HCT116 (cell line): ENCODE results near the gene MDFIC. TPM values are rescaled to one million over a fixed set of nuclear protein-coding genes. Genes with fewer than 3 reads are reported as not detected.

ENCODE experiments used
- ATAC-seq: fragments of 200-7000 bp; cut with Tn5 transposase; 2 replicates; pipeline ENCODE4 v1.9.1; 2020; ENCODE audit warnings: mild to moderate bottlenecking, moderate library complexity
- BruUV-seq: library from RNA; stranded (reverse); fragments of 400-500 nt; replicated peaks from 2 replicates; lab custom pipeline; 2021; lab: Mats Ljungman, UMichigan
- CTCF ChIA-PET: fragments of 300-600 bp; sonication (Branson Sonifier 250); formaldehyde crosslinking; loops from one replicate; lab custom pipeline; 2021; ENCODE audit warnings: antibody characterized with exemption; lab: Charles Lee
- POLR2A ChIA-PET: fragments of 300-600, 350-600 bp; sonication (Branson Sonifier 250); formaldehyde crosslinking; loops from one replicate; lab custom pipeline; 2021; ENCODE audit warnings: antibody characterized with exemption; lab: Charles Lee
- RAD21 ChIA-PET, 2 experiments: fragments of 300-600 bp; sonication (Branson Sonifier 250); formaldehyde crosslinking; loops; one replicate each; lab custom pipeline; 2023; ENCODE audit warnings: low total read pairs in 2 of 2; ENCODE audit not compliant: uncharacterized antibody in 2 of 2, unreplicated experiment in 2 of 2, low non-redundant PET in 1 of 2; lab: Charles Lee
- DNase-seq: peaks from one replicate; pipeline ENCODE4 v3.0.0-alpha.2; 2010; ENCODE audit warnings: low read depth, low spot score
- H2AFZ ChIP-seq: fragments of 200-600 bp; shearing (Covaris generic), sonication (generic); 2 replicates; pipeline ENCODE4 v1.6.1; 2017; ENCODE audit warnings: low read depth, mixed run types, mixed read lengths, antibody characterized with exemption, low read length; ENCODE audit not compliant: poor library complexity, severe bottlenecking
- H3K27ac ChIP-seq: 2 replicates; pipeline ENCODE4 v1.5.1; 2012; ENCODE audit warnings: low read depth, low read length
- H3K27me3 ChIP-seq: fragments of 200-600 bp; sonication (generic); 2 replicates; pipeline ENCODE4 v1.6.1; 2016; ENCODE audit warnings: mixed run types, low read length, mixed read lengths; ENCODE audit not compliant: insufficient read depth
- H3K36me3 ChIP-seq, 2 experiments: fragments of 200-500 bp in 1 of 2; fragments of 200-600 bp in 1 of 2; sonication (Bioruptor generic) in 1 of 2; sonication (generic) in 1 of 2; 2 replicates each; pipeline versions ENCODE4 v1.5.1 to v1.6.1; 2014 to 2016; ENCODE audit warnings: low read length in 2 of 2, inconsistent platforms in 1 of 2, mixed read lengths in 1 of 2, mixed run types in 1 of 2; ENCODE audit not compliant: insufficient read depth in 2 of 2, control insufficient read depth in 1 of 2
- H3K4me1 ChIP-seq, 2 experiments: fragments of 200-600 bp in 1 of 2; sonication (generic) in 1 of 2; 2 replicates each; pipeline versions ENCODE4 v1.5.1 to v1.6.1; 2012 to 2017; ENCODE audit warnings: low read length in 2 of 2, inconsistent platforms in 1 of 2, mild to moderate bottlenecking in 1 of 2, mixed read lengths in 1 of 2, mixed run types in 1 of 2, moderate library complexity in 1 of 2; ENCODE audit not compliant: insufficient read depth in 2 of 2, control insufficient read depth in 1 of 2
- H3K4me2 ChIP-seq: fragments of 200-600 bp; sonication (generic); 2 replicates; pipeline ENCODE4 v1.6.1; 2017; ENCODE audit warnings: mixed run types, low read length, mixed read lengths
- H3K4me3 ChIP-seq, 2 experiments: fragments of 200-600 bp in 1 of 2; sonication (generic) in 1 of 2; replicated peaks in 1 of 2; 2 replicates each; pipeline ENCODE4 v1.5.1; 2011 to 2016; ENCODE audit warnings: low read length in 2 of 2, control low read depth in 1 of 2, low read depth in 1 of 2, mild to moderate bottlenecking in 1 of 2, mixed read lengths in 1 of 2, mixed run types in 1 of 2
- H3K79me2 ChIP-seq: fragments of 200-600 bp; sonication (generic); 2 replicates; pipeline ENCODE4 v1.6.1; 2017; ENCODE audit warnings: mild to moderate bottlenecking, mixed run types, low read length, moderate library complexity, mixed read lengths; ENCODE audit not compliant: insufficient read depth
- H3K9ac ChIP-seq: fragments of 200-600 bp; sonication (generic); 2 replicates; pipeline ENCODE4 v1.6.1; 2016; ENCODE audit warnings: low read length, mixed read lengths
- H3K9me2 ChIP-seq: fragments of 200-600 bp; sonication (generic), shearing (Covaris generic); 2 replicates; pipeline ENCODE4 v1.6.1; 2017; ENCODE audit warnings: mixed run types, mild to moderate bottlenecking, moderate library complexity; ENCODE audit not compliant: insufficient read depth
- H3K9me3 ChIP-seq, 2 experiments: fragments of 200-500 bp in 1 of 2; fragments of 200-600 bp in 1 of 2; sonication (Bioruptor generic) in 1 of 2; sonication (generic) in 1 of 2; 2 replicates each; pipeline ENCODE4 v1.6.1; 2014 to 2017; ENCODE audit warnings: low read length in 2 of 2, mixed read lengths in 2 of 2, inconsistent platforms in 1 of 2, low read depth in 1 of 2, mild to moderate bottlenecking in 1 of 2, mixed run types in 1 of 2, moderate library complexity in 1 of 2; ENCODE audit not compliant: control insufficient read depth in 1 of 2, insufficient read depth in 1 of 2
- H4K20me1 ChIP-seq: fragments of 200-600 bp; sonication (generic), shearing (Covaris generic); 2 replicates; pipeline ENCODE4 v1.6.1; 2017; ENCODE audit warnings: mixed run types, mild to moderate bottlenecking, moderate library complexity; ENCODE audit not compliant: insufficient read depth
- EZH2phosphoT487 ChIP-seq: fragments of 200-600 bp; IDR thresholded peaks from 2 replicates; pipeline ENCODE4 v1.6.1; 2018; ENCODE audit warnings: antibody characterized with exemption, borderline replicate concordance
- JUND ChIP-seq: IDR thresholded peaks from 2 replicates; pipeline ENCODE4 v1.6.1; 2012
- POLR2AphosphoS5 ChIP-seq: IDR thresholded peaks from 2 replicates; pipeline ENCODE4 v1.6.1; 2011; ENCODE audit warnings: mild to moderate bottlenecking, low read depth, low read length, moderate library complexity
- SIN3A ChIP-seq: IDR thresholded peaks from 2 replicates; pipeline ENCODE4 v1.6.1; 2012; ENCODE audit warnings: low read depth
- YY1 ChIP-seq: IDR thresholded peaks from 2 replicates; pipeline ENCODE4 v1.6.1; 2011; ENCODE audit warnings: low read length, low read depth, moderate library complexity, mild to moderate bottlenecking; ENCODE audit not compliant: insufficient replicate concordance; ENCODE audit errors: extremely low read depth
- ZNF274 ChIP-seq: fragments of 200-500 bp; sonication (Bioruptor generic); IDR thresholded peaks from 2 replicates; pipeline ENCODE4 v1.6.1; 2014; ENCODE audit warnings: mild to moderate bottlenecking, low read depth, low read length, inconsistent platforms
- intact Hi-C: fragments of 100-400 bp; cut with micrococcal nuclease; formaldehyde crosslinking; loops from 2 replicates; pipeline ENCODE4 v1.10.0; 2022
- total RNA-seq: library from RNA; stranded (reverse); gene quantifications from one replicate; pipeline ENCODE4 v1.2.1, GENCODE V29; 2021; ENCODE audit not compliant: unreplicated experiment
- TF ChIP-seq, protein P1 (sequence below): IDR thresholded peaks from 2 replicates; pipeline ENCODE4 v1.6.1; 2011; ENCODE audit warnings: mild to moderate bottlenecking, low read length, moderate library complexity; ENCODE audit not compliant: insufficient replicate concordance; ENCODE audit errors: extremely low read depth
- TF ChIP-seq, protein P2 (sequence below), 3 experiments: fragments of 200-600 bp in 1 of 3; sonication (generic) in 1 of 3; IDR thresholded peaks in 2 of 3; conservative IDR thresholded peaks in 1 of 3; 2 replicates each; pipeline ENCODE4 v1.5.1; 2012 to 2017; ENCODE audit warnings: low read depth in 2 of 3, low read length in 2 of 3, antibody characterized with exemption in 1 of 3, borderline replicate concordance in 1 of 3, control low read depth in 1 of 3, mild to moderate bottlenecking in 1 of 3, mixed read lengths in 1 of 3, mixed run types in 1 of 3, moderate library complexity in 1 of 3; ENCODE audit not compliant: insufficient read depth in 1 of 3
- TF ChIP-seq, protein P3 (sequence below): IDR thresholded peaks from 2 replicates; pipeline ENCODE4 v1.6.1; 2012

The MDFIC gene
- total RNA-seq, 1 experiment from 2014 or later = 8.3 TPM

DNA sequence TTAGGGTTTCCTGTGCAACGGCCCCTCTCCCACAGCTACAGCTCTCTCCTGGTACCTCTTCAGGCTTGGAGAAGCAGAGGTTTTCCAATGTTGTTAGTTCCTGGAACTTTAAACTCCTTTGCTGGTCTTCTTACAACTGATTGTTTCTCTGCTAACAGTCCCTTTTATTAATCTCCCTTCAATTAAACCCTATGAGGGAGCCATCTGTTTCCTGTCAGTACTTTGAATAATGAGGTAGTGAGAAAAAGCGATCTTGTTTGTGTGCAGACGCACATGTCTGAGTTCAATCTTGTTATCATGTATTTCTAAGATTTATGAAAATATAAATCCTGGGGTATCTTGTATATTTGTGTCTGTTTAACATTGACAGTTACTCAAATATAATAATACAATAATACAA, 102.4 kb downstream of the MDFIC start:
- Histone ChIP-seq H3K9me2 (no peaks in the 10 kb centered on the region), H3K79me2 (no peaks in the 10 kb centered on the region), H3K27me3 (no peaks in the 10 kb centered on the region), H3K4me3 (no peak overlapping the region), H4K20me1 (no peaks in the 10 kb centered on the region), H3K4me2 (no peak overlapping the region), H3K9ac (no peak overlapping the region), H2AFZ (no peak overlapping the region), H3K27ac (no peak overlapping the region), H3K36me3 (no peaks in the 10 kb centered on the region), H3K4me1 (no peaks in the 10 kb centered on the region), H3K9me3 (no peaks in the 10 kb centered on the region)
- ChIA-PET RAD21 (interaction anchor here in 1 of 2 experiments (0.6 kb wide), 1 partner anchor 1934 kb away, joined by 3 read pairs; no protein-coding TSS in a partner anchor), CTCF (no interaction called here), POLR2A (no interaction called here)
- intact Hi-C loops = no loop called here
- DNase-seq (no peak), ATAC-seq (no peak)
- TF ChIP-seq, protein P1, sequence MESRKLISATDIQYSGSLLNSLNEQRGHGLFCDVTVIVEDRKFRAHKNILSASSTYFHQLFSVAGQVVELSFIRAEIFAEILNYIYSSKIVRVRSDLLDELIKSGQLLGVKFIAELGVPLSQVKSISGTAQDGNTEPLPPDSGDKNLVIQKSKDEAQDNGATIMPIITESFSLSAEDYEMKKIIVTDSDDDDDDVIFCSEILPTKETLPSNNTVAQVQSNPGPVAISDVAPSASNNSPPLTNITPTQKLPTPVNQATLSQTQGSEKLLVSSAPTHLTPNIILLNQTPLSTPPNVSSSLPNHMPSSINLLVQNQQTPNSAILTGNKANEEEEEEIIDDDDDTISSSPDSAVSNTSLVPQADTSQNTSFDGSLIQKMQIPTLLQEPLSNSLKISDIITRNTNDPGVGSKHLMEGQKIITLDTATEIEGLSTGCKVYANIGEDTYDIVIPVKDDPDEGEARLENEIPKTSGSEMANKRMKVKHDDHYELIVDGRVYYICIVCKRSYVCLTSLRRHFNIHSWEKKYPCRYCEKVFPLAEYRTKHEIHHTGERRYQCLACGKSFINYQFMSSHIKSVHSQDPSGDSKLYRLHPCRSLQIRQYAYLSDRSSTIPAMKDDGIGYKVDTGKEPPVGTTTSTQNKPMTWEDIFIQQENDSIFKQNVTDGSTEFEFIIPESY = no peak
- no peak for TF ChIP-seq YY1
- TF ChIP-seq, protein P2, sequence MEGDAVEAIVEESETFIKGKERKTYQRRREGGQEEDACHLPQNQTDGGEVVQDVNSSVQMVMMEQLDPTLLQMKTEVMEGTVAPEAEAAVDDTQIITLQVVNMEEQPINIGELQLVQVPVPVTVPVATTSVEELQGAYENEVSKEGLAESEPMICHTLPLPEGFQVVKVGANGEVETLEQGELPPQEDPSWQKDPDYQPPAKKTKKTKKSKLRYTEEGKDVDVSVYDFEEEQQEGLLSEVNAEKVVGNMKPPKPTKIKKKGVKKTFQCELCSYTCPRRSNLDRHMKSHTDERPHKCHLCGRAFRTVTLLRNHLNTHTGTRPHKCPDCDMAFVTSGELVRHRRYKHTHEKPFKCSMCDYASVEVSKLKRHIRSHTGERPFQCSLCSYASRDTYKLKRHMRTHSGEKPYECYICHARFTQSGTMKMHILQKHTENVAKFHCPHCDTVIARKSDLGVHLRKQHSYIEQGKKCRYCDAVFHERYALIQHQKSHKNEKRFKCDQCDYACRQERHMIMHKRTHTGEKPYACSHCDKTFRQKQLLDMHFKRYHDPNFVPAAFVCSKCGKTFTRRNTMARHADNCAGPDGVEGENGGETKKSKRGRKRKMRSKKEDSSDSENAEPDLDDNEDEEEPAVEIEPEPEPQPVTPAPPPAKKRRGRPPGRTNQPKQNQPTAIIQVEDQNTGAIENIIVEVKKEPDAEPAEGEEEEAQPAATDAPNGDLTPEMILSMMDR (IDR thresholded peaks at IDR 0.05 in 2 of 3, conservative IDR thresholded peaks at IDR 0.05 in 1 of 3; ENCODE audit: borderline replicate concordance in 1 of 3, insufficient read depth in 1 of 3, low read depth in 2 of 3, low read length in 2 of 3) = no peak
- no peak for TF ChIP-seq POLR2AphosphoS5
- TF ChIP-seq ZNF274 = no peak
- no peak for TF ChIP-seq EZH2phosphoT487
- TF ChIP-seq SIN3A = no peak
- TF ChIP-seq JUND = no peak
- TF ChIP-seq, protein P3, sequence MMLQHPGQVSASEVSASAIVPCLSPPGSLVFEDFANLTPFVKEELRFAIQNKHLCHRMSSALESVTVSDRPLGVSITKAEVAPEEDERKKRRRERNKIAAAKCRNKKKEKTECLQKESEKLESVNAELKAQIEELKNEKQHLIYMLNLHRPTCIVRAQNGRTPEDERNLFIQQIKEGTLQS = no peak
- no TSS peak for BruUV-seq
